ENCODE data around the gene UBE2E2.

DNA sequence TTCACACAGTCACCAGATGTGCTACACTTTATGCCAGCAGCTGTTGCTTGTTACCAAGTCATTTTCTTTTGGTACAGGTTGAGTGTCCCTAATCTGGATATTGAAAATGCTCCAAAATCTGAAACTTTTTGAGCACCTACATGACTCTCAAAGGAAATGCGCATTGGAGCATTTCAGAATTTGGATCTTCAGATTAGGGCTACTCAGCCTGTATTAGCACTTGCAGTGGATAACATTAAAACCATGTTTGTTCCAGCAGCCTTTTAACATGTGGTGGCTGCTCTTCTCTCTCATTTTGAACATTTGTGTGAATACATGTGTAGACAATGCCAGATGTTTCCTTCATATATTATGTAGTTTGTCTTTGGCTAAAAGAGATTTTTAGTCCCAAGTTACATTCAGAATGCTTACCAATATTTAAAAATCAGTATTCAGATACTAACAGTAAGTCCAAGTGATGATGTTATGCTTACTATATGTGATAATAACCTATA is 371.7 kb downstream of the UBE2E2 start:
- TF ChIP-seq ZBTB21 (CRISPR knock-in tag; IDR thresholded peaks at IDR 0.05; ENCODE audit: borderline replicate concordance) (no peak), SP1 (CRISPR knock-in tag; conservative IDR thresholded peaks at IDR 0.05) (no peak), SOX15 (CRISPR knock-in tag; IDR thresholded peaks at IDR 0.05) (no peak), RELA (CRISPR knock-in tag; IDR thresholded peaks at IDR 0.05; ENCODE audit: borderline replicate concordance) (no peak), NR2C2 (CRISPR knock-in tag; IDR thresholded peaks at IDR 0.05) (no peak), SMAD3 (CRISPR knock-in tag; IDR thresholded peaks at IDR 0.05; ENCODE audit: borderline replicate concordance) (no peak), ATF1 (CRISPR knock-in tag; IDR thresholded peaks at IDR 0.05) (no peak), JUN (CRISPR knock-in tag; IDR thresholded peaks at IDR 0.05) (no peak)
- TF ChIP-seq, protein P1, sequence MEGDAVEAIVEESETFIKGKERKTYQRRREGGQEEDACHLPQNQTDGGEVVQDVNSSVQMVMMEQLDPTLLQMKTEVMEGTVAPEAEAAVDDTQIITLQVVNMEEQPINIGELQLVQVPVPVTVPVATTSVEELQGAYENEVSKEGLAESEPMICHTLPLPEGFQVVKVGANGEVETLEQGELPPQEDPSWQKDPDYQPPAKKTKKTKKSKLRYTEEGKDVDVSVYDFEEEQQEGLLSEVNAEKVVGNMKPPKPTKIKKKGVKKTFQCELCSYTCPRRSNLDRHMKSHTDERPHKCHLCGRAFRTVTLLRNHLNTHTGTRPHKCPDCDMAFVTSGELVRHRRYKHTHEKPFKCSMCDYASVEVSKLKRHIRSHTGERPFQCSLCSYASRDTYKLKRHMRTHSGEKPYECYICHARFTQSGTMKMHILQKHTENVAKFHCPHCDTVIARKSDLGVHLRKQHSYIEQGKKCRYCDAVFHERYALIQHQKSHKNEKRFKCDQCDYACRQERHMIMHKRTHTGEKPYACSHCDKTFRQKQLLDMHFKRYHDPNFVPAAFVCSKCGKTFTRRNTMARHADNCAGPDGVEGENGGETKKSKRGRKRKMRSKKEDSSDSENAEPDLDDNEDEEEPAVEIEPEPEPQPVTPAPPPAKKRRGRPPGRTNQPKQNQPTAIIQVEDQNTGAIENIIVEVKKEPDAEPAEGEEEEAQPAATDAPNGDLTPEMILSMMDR (IDR thresholded peaks at IDR 0.05): no peak
- TF ChIP-seq, protein P2, sequence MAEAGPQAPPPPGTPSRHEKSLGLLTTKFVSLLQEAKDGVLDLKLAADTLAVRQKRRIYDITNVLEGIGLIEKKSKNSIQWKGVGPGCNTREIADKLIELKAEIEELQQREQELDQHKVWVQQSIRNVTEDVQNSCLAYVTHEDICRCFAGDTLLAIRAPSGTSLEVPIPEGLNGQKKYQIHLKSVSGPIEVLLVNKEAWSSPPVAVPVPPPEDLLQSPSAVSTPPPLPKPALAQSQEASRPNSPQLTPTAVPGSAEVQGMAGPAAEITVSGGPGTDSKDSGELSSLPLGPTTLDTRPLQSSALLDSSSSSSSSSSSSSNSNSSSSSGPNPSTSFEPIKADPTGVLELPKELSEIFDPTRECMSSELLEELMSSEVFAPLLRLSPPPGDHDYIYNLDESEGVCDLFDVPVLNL (CRISPR knock-in tag; IDR thresholded peaks at IDR 0.05; ENCODE audit: borderline replicate concordance, low read depth): no peak
- TF ChIP-seq, protein P3, sequence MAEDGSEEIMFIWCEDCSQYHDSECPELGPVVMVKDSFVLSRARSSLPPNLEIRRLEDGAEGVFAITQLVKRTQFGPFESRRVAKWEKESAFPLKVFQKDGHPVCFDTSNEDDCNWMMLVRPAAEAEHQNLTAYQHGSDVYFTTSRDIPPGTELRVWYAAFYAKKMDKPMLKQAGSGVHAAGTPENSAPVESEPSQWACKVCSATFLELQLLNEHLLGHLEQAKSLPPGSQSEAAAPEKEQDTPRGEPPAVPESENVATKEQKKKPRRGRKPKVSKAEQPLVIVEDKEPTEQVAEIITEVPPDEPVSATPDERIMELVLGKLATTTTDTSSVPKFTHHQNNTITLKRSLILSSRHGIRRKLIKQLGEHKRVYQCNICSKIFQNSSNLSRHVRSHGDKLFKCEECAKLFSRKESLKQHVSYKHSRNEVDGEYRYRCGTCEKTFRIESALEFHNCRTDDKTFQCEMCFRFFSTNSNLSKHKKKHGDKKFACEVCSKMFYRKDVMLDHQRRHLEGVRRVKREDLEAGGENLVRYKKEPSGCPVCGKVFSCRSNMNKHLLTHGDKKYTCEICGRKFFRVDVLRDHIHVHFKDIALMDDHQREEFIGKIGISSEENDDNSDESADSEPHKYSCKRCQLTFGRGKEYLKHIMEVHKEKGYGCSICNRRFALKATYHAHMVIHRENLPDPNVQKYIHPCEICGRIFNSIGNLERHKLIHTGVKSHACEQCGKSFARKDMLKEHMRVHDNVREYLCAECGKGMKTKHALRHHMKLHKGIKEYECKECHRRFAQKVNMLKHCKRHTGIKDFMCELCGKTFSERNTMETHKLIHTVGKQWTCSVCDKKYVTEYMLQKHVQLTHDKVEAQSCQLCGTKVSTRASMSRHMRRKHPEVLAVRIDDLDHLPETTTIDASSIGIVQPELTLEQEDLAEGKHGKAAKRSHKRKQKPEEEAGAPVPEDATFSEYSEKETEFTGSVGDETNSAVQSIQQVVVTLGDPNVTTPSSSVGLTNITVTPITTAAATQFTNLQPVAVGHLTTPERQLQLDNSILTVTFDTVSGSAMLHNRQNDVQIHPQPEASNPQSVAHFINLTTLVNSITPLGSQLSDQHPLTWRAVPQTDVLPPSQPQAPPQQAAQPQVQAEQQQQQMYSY (CRISPR knock-in tag; IDR thresholded peaks at IDR 0.05): no peak
- TF ChIP-seq, protein P4, sequence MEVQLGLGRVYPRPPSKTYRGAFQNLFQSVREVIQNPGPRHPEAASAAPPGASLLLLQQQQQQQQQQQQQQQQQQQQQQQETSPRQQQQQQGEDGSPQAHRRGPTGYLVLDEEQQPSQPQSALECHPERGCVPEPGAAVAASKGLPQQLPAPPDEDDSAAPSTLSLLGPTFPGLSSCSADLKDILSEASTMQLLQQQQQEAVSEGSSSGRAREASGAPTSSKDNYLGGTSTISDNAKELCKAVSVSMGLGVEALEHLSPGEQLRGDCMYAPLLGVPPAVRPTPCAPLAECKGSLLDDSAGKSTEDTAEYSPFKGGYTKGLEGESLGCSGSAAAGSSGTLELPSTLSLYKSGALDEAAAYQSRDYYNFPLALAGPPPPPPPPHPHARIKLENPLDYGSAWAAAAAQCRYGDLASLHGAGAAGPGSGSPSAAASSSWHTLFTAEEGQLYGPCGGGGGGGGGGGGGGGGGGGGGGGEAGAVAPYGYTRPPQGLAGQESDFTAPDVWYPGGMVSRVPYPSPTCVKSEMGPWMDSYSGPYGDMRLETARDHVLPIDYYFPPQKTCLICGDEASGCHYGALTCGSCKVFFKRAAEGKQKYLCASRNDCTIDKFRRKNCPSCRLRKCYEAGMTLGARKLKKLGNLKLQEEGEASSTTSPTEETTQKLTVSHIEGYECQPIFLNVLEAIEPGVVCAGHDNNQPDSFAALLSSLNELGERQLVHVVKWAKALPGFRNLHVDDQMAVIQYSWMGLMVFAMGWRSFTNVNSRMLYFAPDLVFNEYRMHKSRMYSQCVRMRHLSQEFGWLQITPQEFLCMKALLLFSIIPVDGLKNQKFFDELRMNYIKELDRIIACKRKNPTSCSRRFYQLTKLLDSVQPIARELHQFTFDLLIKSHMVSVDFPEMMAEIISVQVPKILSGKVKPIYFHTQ (CRISPR knock-in tag; IDR thresholded peaks at IDR 0.05): no peak
- TF ChIP-seq, protein P5, sequence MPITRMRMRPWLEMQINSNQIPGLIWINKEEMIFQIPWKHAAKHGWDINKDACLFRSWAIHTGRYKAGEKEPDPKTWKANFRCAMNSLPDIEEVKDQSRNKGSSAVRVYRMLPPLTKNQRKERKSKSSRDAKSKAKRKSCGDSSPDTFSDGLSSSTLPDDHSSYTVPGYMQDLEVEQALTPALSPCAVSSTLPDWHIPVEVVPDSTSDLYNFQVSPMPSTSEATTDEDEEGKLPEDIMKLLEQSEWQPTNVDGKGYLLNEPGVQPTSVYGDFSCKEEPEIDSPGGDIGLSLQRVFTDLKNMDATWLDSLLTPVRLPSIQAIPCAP (CRISPR knock-in tag; IDR thresholded peaks at IDR 0.05): no peak
- TF ChIP-seq, protein P6, sequence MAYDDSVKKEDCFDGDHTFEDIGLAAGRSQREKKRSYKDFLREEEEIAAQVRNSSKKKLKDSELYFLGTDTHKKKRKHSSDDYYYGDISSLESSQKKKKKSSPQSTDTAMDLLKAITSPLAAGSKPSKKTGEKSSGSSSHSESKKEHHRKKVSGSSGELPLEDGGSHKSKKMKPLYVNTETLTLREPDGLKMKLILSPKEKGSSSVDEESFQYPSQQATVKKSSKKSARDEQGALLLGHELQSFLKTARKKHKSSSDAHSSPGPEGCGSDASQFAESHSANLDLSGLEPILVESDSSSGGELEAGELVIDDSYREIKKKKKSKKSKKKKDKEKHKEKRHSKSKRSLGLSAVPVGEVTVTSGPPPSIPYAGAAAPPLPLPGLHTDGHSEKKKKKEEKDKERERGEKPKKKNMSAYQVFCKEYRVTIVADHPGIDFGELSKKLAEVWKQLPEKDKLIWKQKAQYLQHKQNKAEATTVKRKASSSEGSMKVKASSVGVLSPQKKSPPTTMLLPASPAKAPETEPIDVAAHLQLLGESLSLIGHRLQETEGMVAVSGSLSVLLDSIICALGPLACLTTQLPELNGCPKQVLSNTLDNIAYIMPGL (CRISPR knock-in tag; IDR thresholded peaks at IDR 0.05): no peak

Data from WTC11 (cell line).